H1 (cell line): ENCODE data around the gene CPA4. TPM values are rescaled to one million over a fixed set of nuclear protein-coding genes. Genes with fewer than 3 reads are reported as not detected.

ENCODE experiments used
- CTCF ChIA-PET: fragments of 300-600 bp; sonication (Branson Sonifier 250); formaldehyde crosslinking; loops from one replicate; lab custom pipeline; 2021; ENCODE audit not compliant: partially characterized antibody; lab: Charles Lee
- POLR2A ChIA-PET: fragments of 300-600 bp; sonication (Branson Sonifier 250); formaldehyde crosslinking; loops from one replicate; lab custom pipeline; 2021; ENCODE audit warnings: inconsistent platforms; ENCODE audit not compliant: partially characterized antibody; lab: Charles Lee
- DNase-seq, 2 experiments: peaks; one replicate each; pipeline versions ENCODE4 v3.0.0 to v3.0.0-alpha.2; 2010 to 2022; ENCODE audit warnings: low spot score in 2 of 2, low read depth in 1 of 2, mixed read lengths in 1 of 2
- FAIRE-seq: peaks from 2 replicates; lab custom pipeline; 2011; peaks lifted over from hg19 to GRCh38; lab: Jason Lieb, UNC
- H2AFZ ChIP-seq: 2 replicates; pipeline ENCODE4 v1.8.1; 2012; ENCODE audit warnings: low read length, inconsistent platforms
- H2AK5ac ChIP-seq: 2 replicates; pipeline ENCODE4 v1.6.1; 2013; ENCODE audit warnings: low read depth, low read length
- H2BK120ac ChIP-seq: replicated peaks from 2 replicates; pipeline ENCODE3; 2013; ENCODE audit warnings: low read depth, low read length, inconsistent platforms
- H2BK12ac ChIP-seq: 2 replicates; pipeline ENCODE4 v1.6.1; 2013; ENCODE audit warnings: low read depth, low read length
- H2BK15ac ChIP-seq: 2 replicates; pipeline ENCODE4 v1.6.1; 2013; ENCODE audit warnings: low read length
- H2BK20ac ChIP-seq: 2 replicates; pipeline ENCODE4 v1.6.1; 2013; ENCODE audit warnings: low read length
- H2BK5ac ChIP-seq: 2 replicates; pipeline ENCODE4 v1.6.1; 2013; ENCODE audit warnings: low read depth, low read length
- H3K14ac ChIP-seq: 2 replicates; pipeline ENCODE4 v1.6.1; 2013; ENCODE audit warnings: inconsistent platforms; ENCODE audit not compliant: insufficient read length
- H3K18ac ChIP-seq: 2 replicates; pipeline ENCODE4 v1.6.1; 2013; ENCODE audit warnings: low read length; ENCODE audit errors: extremely low read depth
- H3K23ac ChIP-seq: 2 replicates; pipeline ENCODE4 v1.6.1; 2013; ENCODE audit warnings: inconsistent platforms; ENCODE audit not compliant: insufficient read length
- H3K23me2 ChIP-seq: 2 replicates; pipeline ENCODE4 v1.6.1; 2013; ENCODE audit warnings: low read depth, low read length
- H3K27ac ChIP-seq: 2 replicates; pipeline ENCODE4 v1.6.1; 2011; ENCODE audit warnings: low read depth, low read length, inconsistent platforms
- H3K27me3 ChIP-seq, 4 experiments: replicated peaks in 1 of 4; 1 replicate in 1 of 4; 2 replicates in 3 of 4; pipeline versions ENCODE4 v1.6.1 to v1.8.1; 2011 to 2013; ENCODE audit warnings: low read length in 3 of 4, mild to moderate bottlenecking in 3 of 4, inconsistent platforms in 2 of 4, mixed read lengths in 2 of 4, moderate library complexity in 1 of 4; ENCODE audit not compliant: control insufficient read depth in 3 of 4, insufficient read depth in 3 of 4; ENCODE audit errors: extremely low read depth in 1 of 4
- H3K36me3 ChIP-seq, 4 experiments: 2 replicates each; pipeline versions ENCODE4 v1.6.1 to v1.8.1; 2011 to 2013; ENCODE audit warnings: mild to moderate bottlenecking in 4 of 4, low read length in 3 of 4, moderate library complexity in 2 of 4, control low read depth in 1 of 4, inconsistent platforms in 1 of 4; ENCODE audit not compliant: insufficient read depth in 4 of 4, control insufficient read depth in 2 of 4
- H3K4ac ChIP-seq: replicated peaks from 2 replicates; pipeline ENCODE3; 2013; ENCODE audit warnings: low read length, low read depth, mixed read lengths, inconsistent platforms; ENCODE audit not compliant: insufficient read length
- H3K4me1 ChIP-seq, 4 experiments: replicated peaks in 1 of 4; 1 replicate in 1 of 4; 2 replicates in 3 of 4; pipeline versions ENCODE4 v1.6.1 to v1.8.1; 2011 to 2013; ENCODE audit warnings: low read length in 3 of 4, inconsistent platforms in 2 of 4, mixed read lengths in 1 of 4; ENCODE audit not compliant: insufficient read depth in 4 of 4, control insufficient read depth in 3 of 4
- H3K4me2 ChIP-seq, 2 experiments: 2 replicates each; pipeline versions ENCODE4 v1.6.1 to v1.8.1; 2011 to 2013; ENCODE audit warnings: low read depth in 2 of 2, low read length in 2 of 2, control low read depth in 1 of 2, inconsistent platforms in 1 of 2, mild to moderate bottlenecking in 1 of 2; ENCODE audit not compliant: insufficient read depth in 1 of 2
- H3K4me3 ChIP-seq, 4 experiments: fragments of 200-600, 300-600 bp in 1 of 4; sonication (generic), shearing (Covaris generic), sonication (Bioruptor Twin) in 1 of 4; 2 replicates each; pipeline versions ENCODE4 v1.5.1 to v1.8.1; 2011 to 2016; ENCODE audit warnings: low read length in 4 of 4, low read depth in 3 of 4, control low read depth in 2 of 4, inconsistent platforms in 2 of 4, mild to moderate bottlenecking in 2 of 4, mixed read lengths in 1 of 4, moderate library complexity in 1 of 4; ENCODE audit not compliant: insufficient read depth in 2 of 4; ENCODE audit errors: extremely low read depth in 1 of 4
- H3K56ac ChIP-seq: replicated peaks from 2 replicates; pipeline ENCODE3; 2013; ENCODE audit warnings: low read depth, mild to moderate bottlenecking, mixed read lengths, low read length, inconsistent platforms; ENCODE audit not compliant: insufficient read length
- H3K79me1 ChIP-seq: 2 replicates; pipeline ENCODE4 v1.6.1; 2013; ENCODE audit warnings: low read depth, low read length, control low read depth
- H3K79me2 ChIP-seq, 2 experiments: 2 replicates each; pipeline versions ENCODE4 v1.6.1 to v1.8.1; 2012 to 2013; ENCODE audit warnings: low read length in 2 of 2, mild to moderate bottlenecking in 2 of 2, inconsistent platforms in 1 of 2; ENCODE audit not compliant: insufficient read depth in 2 of 2, control insufficient read depth in 1 of 2
- H3K9ac ChIP-seq, 4 experiments: replicated peaks in 1 of 4; 1 replicate in 1 of 4; 2 replicates in 3 of 4; pipeline versions ENCODE4 v1.6.1 to v1.8.1; 2011 to 2013; ENCODE audit warnings: low read depth in 3 of 4, low read length in 3 of 4, control low read depth in 2 of 4, mild to moderate bottlenecking in 2 of 4, moderate library complexity in 2 of 4, inconsistent platforms in 1 of 4; ENCODE audit errors: extremely low read depth in 1 of 4
- H3K9me3 ChIP-seq, 2 experiments: 2 replicates each; pipeline versions ENCODE4 v1.6.1 to v1.8.1; 2012 to 2013; ENCODE audit warnings: mild to moderate bottlenecking in 2 of 2, moderate library complexity in 2 of 2, control low read depth in 1 of 2, inconsistent platforms in 1 of 2, low read depth in 1 of 2, low read length in 1 of 2, mixed read lengths in 1 of 2; ENCODE audit not compliant: insufficient read depth in 2 of 2
- H4K20me1 ChIP-seq, 2 experiments: replicated peaks in 1 of 2; 2 replicates each; pipeline versions ENCODE3 to v1.8.1; 2011 to 2013; ENCODE audit warnings: inconsistent platforms in 2 of 2, low read length in 2 of 2, mild to moderate bottlenecking in 1 of 2; ENCODE audit not compliant: insufficient read depth in 2 of 2, control insufficient read depth in 1 of 2
- H4K5ac ChIP-seq: 2 replicates; pipeline ENCODE4 v1.6.1; 2013; ENCODE audit warnings: low read length, low read depth, mixed read lengths, inconsistent platforms; ENCODE audit not compliant: insufficient read length
- H4K8ac ChIP-seq: 2 replicates; pipeline ENCODE4 v1.8.0; 2013; ENCODE audit warnings: mild to moderate bottlenecking, moderate library complexity, low read length, inconsistent platforms; ENCODE audit not compliant: insufficient read depth; ENCODE audit errors: extremely low read depth
- H4K91ac ChIP-seq: replicated peaks from 2 replicates; pipeline ENCODE3; 2013; ENCODE audit warnings: low read length, mixed read lengths, inconsistent platforms; ENCODE audit not compliant: insufficient read length
- ASH2L ChIP-seq: fragments of 200-600, 300-600 bp; sonication (generic); IDR thresholded peaks from one replicate; pipeline ENCODE4 v1.7.1; 2017; ENCODE audit warnings: low read length
- ATF2 ChIP-seq: IDR thresholded peaks from 2 replicates; pipeline ENCODE4 v1.6.1; 2012; ENCODE audit warnings: low read length, inconsistent platforms
- CBX5 ChIP-seq: fragments of 300-800, 300-1000 bp; sonication (generic); IDR thresholded peaks from 2 replicates; pipeline ENCODE4 v1.7.1; 2016; ENCODE audit warnings: antibody characterized with exemption, low read length, low read depth
- EGR1 ChIP-seq: IDR thresholded peaks from 2 replicates; pipeline ENCODE4 v1.6.1; 2011; ENCODE audit warnings: low read depth, low read length, borderline replicate concordance
- JUN ChIP-seq: IDR thresholded peaks from 2 replicates; pipeline ENCODE4 v1.6.1; 2011; ENCODE audit warnings: low read depth, mild to moderate bottlenecking, improper control_type of control experiment, low read length
- JUND ChIP-seq: IDR thresholded peaks from 2 replicates; pipeline ENCODE4 v1.6.1; 2011; ENCODE audit warnings: mild to moderate bottlenecking, improper control_type of control experiment, low read length
- KDM1A ChIP-seq: fragments of 200-600, 300-600 bp; sonication (generic); IDR thresholded peaks from 2 replicates; pipeline ENCODE4 v1.7.1; 2016; ENCODE audit warnings: mild to moderate bottlenecking, low read length, borderline replicate concordance
- PHF8 ChIP-seq: fragments of 200-600 bp; sonication (generic); conservative IDR thresholded peaks from 2 replicates; pipeline ENCODE4 v1.7.1; 2012; ENCODE audit warnings: low read depth, mild to moderate bottlenecking, inconsistent platforms, low read length, moderate library complexity
- RBBP5 ChIP-seq: IDR thresholded peaks from 2 replicates; pipeline ENCODE4 v1.7.1; 2012; ENCODE audit warnings: low read depth, mild to moderate bottlenecking, inconsistent platforms, low read length, moderate library complexity, borderline replicate concordance
- RXRA ChIP-seq: IDR thresholded peaks from 2 replicates; pipeline ENCODE4 v1.6.1; 2011; ENCODE audit warnings: low read depth, mild to moderate bottlenecking, low read length, moderate library complexity; ENCODE audit not compliant: insufficient read depth
- SAP30 ChIP-seq: fragments of 300-600 bp; sonication (generic); IDR thresholded peaks from 2 replicates; pipeline ENCODE4 v1.7.1; 2012; ENCODE audit warnings: low read length, moderate library complexity, mild to moderate bottlenecking, inconsistent platforms; ENCODE audit not compliant: insufficient read depth, insufficient replicate concordance
- SIRT6 ChIP-seq: IDR thresholded peaks from one replicate; pipeline ENCODE4 v1.7.1; 2012; ENCODE audit warnings: low read length, inconsistent platforms
- SP2 ChIP-seq: IDR thresholded peaks from 2 replicates; pipeline ENCODE4 v1.6.1; 2012; ENCODE audit warnings: mild to moderate bottlenecking, low read length, inconsistent platforms
- WGBS, 2 experiments: shearing (Covaris generic) in 1 of 2; methylation state at CpG; one replicate each; pipeline versions ENCODE4 v1.1.6 to v1.1.7; 2013 to 2015; ENCODE audit warnings: low lambda C conversion rate in 2 of 2, mixed read lengths in 2 of 2, inconsistent platforms in 1 of 2, low coverage in 1 of 2, missing lambda C conversion rate in 1 of 2; ENCODE audit not compliant: insufficient replicate concordance in 2 of 2, insufficient coverage in 1 of 2, insufficient read length in 1 of 2; ENCODE audit errors: extremely low coverage in 1 of 2, missing lambda C conversion rate in 1 of 2; 5-methylcytosine and 5-hydroxymethylcytosine counted together
- polyA plus RNA-seq, 7 experiments: library from polyadenylated mRNA; depleted of rRNA in 3 of 7; stranded (reverse) in 5 of 7; unstranded in 2 of 7; fragments of >200 nt in 5 of 7; fragments of 200-250 nt in 2 of 7; gene quantifications; 1 replicate in 5 of 7; 2 replicates in 1 of 7; 4 replicates in 1 of 7; pipeline versions ENCODE4 v1.2.1 to v1.2.3, GENCODE V29; 2011 to 2013; ENCODE audit warnings: missing spikeins in 2 of 7, mixed read lengths in 2 of 7
- total RNA-seq: library from RNA; stranded (reverse); fragmentation: NEBNext Ultra II Directional; extraction: Animal tissue kit (Norgen Biotek cat#: 25700); gene quantifications from 2 replicates; pipeline ENCODE4 v1.2.1, GENCODE V29; 2021

The CPA4 gene
- total and polyA plus RNA-seq, 2 of the 8 experiments (the other 6 are each of a cell fraction or from before 2014, with no cell fraction given) = 0.03 TPM; not detected in 1

GRCh38 chr7:130334274-130334673, 41.3 kb downstream of the CPA4 start:
- CTCF ChIA-PET = interaction anchor here (0.9 to 1.7 kb wide), 4 partner anchors 10 to 387 kb away, joined by 3 to 4 read pairs (median 3); no protein-coding TSS in a partner anchor
- H3K9ac ChIP-seq = no peak overlapping the region
- H3K23ac ChIP-seq = no peak overlapping the region
- H3K23me2 ChIP-seq = no peaks in the 10 kb centered on the region
- no peak overlapping the region for H3K14ac ChIP-seq
- no peak overlapping the region for H2BK15ac ChIP-seq
- H2AFZ ChIP-seq = no peak overlapping the region
- no peak overlapping the region for H2BK5ac ChIP-seq
- H3K79me2 ChIP-seq = no peaks in the 10 kb centered on the region
- POLR2A ChIA-PET = interaction anchor here (0.7 kb wide), 1 partner anchor 375 kb away, joined by 3 read pairs; no protein-coding TSS in a partner anchor
- no peaks in the 10 kb centered on the region for H3K79me1 ChIP-seq
- no peak overlapping the region for H4K8ac ChIP-seq
- no peaks in the 10 kb centered on the region for H3K36me3 ChIP-seq
- H3K27me3 ChIP-seq = no peaks in the 10 kb centered on the region
- no peaks in the 10 kb centered on the region for H3K9me3 ChIP-seq
- no peak overlapping the region for H3K4ac ChIP-seq
- H2AK5ac ChIP-seq = no peak overlapping the region
- no peak overlapping the region for H3K56ac ChIP-seq
- DNase-seq (no peak), FAIRE-seq (no peak)
- H3K18ac ChIP-seq = no peak overlapping the region
- H3K4me1 ChIP-seq = peaks cover 0 to 13% (median 7%) of the 10 kb centered on the region in 4 experiments; a peak in 5 of 7 replicates
- no peak overlapping the region for H4K5ac ChIP-seq
- H2BK12ac ChIP-seq = no peak overlapping the region
- H3K27ac ChIP-seq = no peak overlapping the region
- no peak overlapping the region for H3K4me3 ChIP-seq
- no peak overlapping the region for H3K4me2 ChIP-seq
- H2BK120ac ChIP-seq = no peak overlapping the region
- H4K91ac ChIP-seq = no peak overlapping the region
- no peaks in the 10 kb centered on the region for H4K20me1 ChIP-seq
- 92% methylated on average over 6 of the region's 6 CpGs; no CpG with 5 or more reads in 1 of the 2 experiments for WGBS, 2 experiments
- H2BK20ac ChIP-seq = no peak overlapping the region
- TF ChIP-seq JUN (no peak), SIRT6 (no peak), SP2 (no peak), PHF8 (no peak), SAP30 (no peak), CBX5 (no peak), ATF2 (no peak), RBBP5 (no peak), EGR1 (no peak), JUND (no peak), KDM1A (no peak), RXRA (no peak), ASH2L (no peak)
